Large intestine (tissue), 3 donors: ENCODE measurements around the gene LYSET. TPM values are rescaled to one million over a fixed set of nuclear protein-coding genes. Genes with fewer than 3 reads are reported as not detected.
"Not testable (repeated sequence)": the region's sequence is repeated elsewhere in the genome, so short reads cannot be mapped to it uniquely, and the experiment has no call there.

Experiments used
- DNase-seq, 2 donors: peaks; one replicate each; pipeline versions ENCODE4 v3.0.0 to v3.0.0-alpha.2; 2013
- H3K27ac ChIP-seq: one replicate; pipeline ENCODE4 v1.5.1; 2013; ENCODE audit warnings: low read length
- H3K27me3 ChIP-seq: 2 replicates; pipeline ENCODE4 v1.6.1; 2013; ENCODE audit warnings: low read length; ENCODE audit not compliant: control insufficient read depth, insufficient read depth
- H3K36me3 ChIP-seq: 2 replicates; pipeline ENCODE4 v1.6.1; 2013; ENCODE audit warnings: low read length; ENCODE audit not compliant: control insufficient read depth, insufficient read depth
- H3K4me1 ChIP-seq: one replicate; pipeline ENCODE4 v1.6.1; 2013; ENCODE audit warnings: low read length; ENCODE audit not compliant: control insufficient read depth, insufficient read depth
- H3K4me3 ChIP-seq: one replicate; pipeline ENCODE4 v1.5.1; 2013; ENCODE audit warnings: low read length
- H3K9me3 ChIP-seq: one replicate; pipeline ENCODE4 v1.6.1; 2013; ENCODE audit warnings: mild to moderate bottlenecking, low read depth, low read length, moderate library complexity; ENCODE audit not compliant: control insufficient read depth
- WGBS: methylation state at CpG from one replicate; pipeline ENCODE4 v1.1.5; 2013; ENCODE audit warnings: low lambda C conversion rate; ENCODE audit not compliant: insufficient coverage; 5-methylcytosine and 5-hydroxymethylcytosine counted together
- polyA plus RNA-seq: library from polyadenylated mRNA; unstranded; fragments of 120-200 nt; gene quantifications from one replicate; pipeline ENCODE4 v1.2.1, GENCODE V29; 2013

The LYSET gene
- polyA plus RNA-seq, 1 donor: 43.5 TPM

DNA sequence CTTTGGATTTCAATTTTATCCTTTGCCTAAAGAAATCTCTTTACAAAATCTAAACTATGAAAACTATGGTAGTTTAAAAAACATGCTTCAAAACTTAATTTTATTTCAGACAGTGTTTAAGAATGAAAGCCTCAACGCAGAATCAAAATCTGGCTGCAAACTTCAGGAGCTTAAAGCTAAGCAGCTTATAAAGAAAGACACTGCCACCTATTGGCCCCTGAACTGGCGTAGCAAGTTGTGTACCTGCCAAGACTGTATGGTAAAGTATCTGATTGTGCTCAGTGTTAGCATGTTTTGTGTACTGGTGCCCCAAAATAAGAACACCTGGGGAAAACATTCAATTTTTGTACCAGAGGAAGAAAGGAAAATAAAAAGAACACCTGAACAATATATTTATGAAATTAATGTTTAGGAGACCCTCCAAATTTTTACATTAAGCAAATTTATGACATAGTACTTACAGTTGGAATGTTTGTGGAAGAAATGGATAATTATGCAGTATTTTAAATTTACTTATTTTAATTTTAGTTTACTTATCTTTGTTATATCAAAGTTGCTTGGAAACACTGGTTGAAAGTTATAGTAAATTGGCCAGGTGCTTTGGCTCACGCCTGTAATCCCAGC is 34.1 kb downstream of the LYSET start:
- WGBS: no CpG with 5 or more reads among the region's 3 CpGs
- no peaks in the 10 kb centered on the region for H3K4me1 ChIP-seq
- no peak overlapping the region for H3K4me3 ChIP-seq
- H3K36me3 ChIP-seq: peaks cover 54% of the 10 kb centered on the region
- no peak overlapping the region for H3K27ac ChIP-seq
- H3K27me3 ChIP-seq: no peaks in the 10 kb centered on the region
- H3K9me3 ChIP-seq: no peaks in the 10 kb centered on the region
- DNase-seq: peak; percentile 56 to 64

DNA sequence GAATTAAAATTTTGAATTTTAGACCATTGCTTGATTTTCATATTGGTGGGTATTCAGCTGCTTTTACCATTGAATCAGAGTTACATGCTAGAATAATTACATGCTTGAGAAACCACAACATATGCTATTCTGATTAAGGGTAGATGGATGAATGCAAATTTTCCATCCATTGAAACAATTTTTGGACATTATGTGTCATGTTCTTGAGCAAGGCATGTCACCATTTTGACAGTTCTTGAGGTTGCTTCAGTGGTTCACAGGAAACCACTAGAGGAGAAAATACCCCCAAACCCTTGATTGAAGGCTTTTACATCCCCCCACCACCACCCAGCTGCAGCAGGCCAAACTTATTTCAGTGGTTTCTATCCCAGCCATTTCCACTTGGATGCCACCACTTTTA is 35.4 kb downstream of the LYSET start:
- no peak overlapping the region for H3K27ac ChIP-seq
- no peak overlapping the region for H3K4me3 ChIP-seq
- H3K9me3 ChIP-seq: no peaks in the 10 kb centered on the region
- H3K4me1 ChIP-seq: no peaks in the 10 kb centered on the region
- H3K27me3 ChIP-seq: no peaks in the 10 kb centered on the region
- DNase-seq: no peak
- H3K36me3 ChIP-seq: peaks cover 48% of the 10 kb centered on the region

DNA sequence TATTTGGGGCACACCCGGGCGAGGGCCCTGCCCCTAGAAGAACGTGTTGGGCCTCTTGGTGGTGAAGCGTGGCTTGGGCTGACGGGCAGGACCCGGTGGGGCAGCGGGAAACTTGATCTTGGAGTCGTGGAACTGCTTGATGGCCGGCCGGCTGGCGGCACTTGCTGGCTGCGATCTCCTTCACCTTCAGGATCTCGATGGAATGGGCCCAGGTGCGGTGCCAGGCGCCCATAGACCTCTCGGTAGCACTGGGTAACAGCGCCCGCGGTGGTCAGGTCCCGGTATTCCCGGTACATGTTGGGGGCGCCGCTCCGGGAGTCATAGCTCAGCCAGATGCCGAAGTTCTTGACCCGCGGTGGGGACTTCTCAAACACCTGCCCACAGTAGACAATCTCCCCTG is 38.4 kb downstream of the LYSET start:
- no CpG with 5 or more reads among the region's 27 CpGs for WGBS
- H3K36me3 ChIP-seq: peaks cover 59% of the 10 kb centered on the region
- DNase-seq: no peak

DNA sequence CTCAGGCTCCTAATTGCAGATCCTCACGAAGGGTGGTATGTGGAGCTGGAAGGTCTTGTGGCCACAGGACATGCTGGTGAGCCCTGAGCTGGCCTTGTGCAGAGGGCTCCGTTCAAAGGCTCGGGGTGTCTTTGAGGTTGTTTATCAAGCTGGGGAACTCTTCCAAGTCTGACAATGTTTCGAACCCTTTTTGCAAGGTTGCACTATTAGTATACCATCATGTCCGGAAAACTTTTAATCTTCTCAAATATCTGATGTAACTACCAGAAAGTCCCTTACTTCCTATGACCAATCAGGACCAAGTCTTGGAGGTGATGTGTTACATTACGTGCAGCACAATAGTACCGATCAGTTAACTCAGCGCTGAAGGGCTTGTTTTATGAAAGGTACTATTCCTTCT is 43.4 kb downstream of the LYSET start:
- Histone ChIP-seq H3K4me3 (no peak overlapping the region), H3K9me3 (no peaks in the 10 kb centered on the region), H3K36me3 (peaks cover 37% of the 10 kb centered on the region), H3K27me3 (peaks cover 16% of the 10 kb centered on the region), H3K27ac (no peak overlapping the region), H3K4me1 (peaks cover 5% of the 10 kb centered on the region)
- DNase-seq: no peak
- no CpG with 5 or more reads among the region's 8 CpGs for WGBS

More for the DNA sequence above, 38.4 kb downstream of the LYSET start:
- Histone ChIP-seq H3K27me3 (no peaks in the 10 kb centered on the region), H3K4me1 (no peaks in the 10 kb centered on the region), H3K9me3 (no peaks in the 10 kb centered on the region), H3K27ac (no peak overlapping the region), H3K4me3 (no peak overlapping the region)

DNA sequence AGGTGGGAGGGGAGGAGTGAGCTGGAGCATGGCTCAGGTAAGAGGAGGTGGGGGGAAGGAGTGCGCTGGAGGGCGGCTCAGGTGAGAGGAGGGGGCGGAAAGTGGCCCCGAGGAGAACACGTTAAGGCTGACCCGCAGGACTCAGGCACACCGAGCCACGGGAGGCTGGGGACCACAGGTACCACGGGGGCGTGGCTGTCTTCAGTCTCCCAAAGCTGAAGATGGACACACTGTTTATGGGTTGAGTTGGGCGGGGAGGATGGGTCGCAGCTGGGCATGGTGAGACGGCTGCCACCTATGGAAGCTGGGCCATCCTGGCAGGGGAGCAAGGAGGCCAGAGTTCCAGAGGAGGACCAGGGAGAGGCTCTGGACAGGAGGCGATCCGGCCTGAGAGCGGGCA is 45.4 kb downstream of the LYSET start:
- peaks cover 5% of the 10 kb centered on the region for H3K4me1 ChIP-seq
- WGBS: no CpG with 5 or more reads among the region's 16 CpGs
- no peak overlapping the region for H3K27ac ChIP-seq
- no peaks in the 10 kb centered on the region for H3K9me3 ChIP-seq
- H3K4me3 ChIP-seq: no peak overlapping the region
- no peak for DNase-seq
- H3K36me3 ChIP-seq: peaks cover 26% of the 10 kb centered on the region
- H3K27me3 ChIP-seq: peaks cover 18% of the 10 kb centered on the region

DNA sequence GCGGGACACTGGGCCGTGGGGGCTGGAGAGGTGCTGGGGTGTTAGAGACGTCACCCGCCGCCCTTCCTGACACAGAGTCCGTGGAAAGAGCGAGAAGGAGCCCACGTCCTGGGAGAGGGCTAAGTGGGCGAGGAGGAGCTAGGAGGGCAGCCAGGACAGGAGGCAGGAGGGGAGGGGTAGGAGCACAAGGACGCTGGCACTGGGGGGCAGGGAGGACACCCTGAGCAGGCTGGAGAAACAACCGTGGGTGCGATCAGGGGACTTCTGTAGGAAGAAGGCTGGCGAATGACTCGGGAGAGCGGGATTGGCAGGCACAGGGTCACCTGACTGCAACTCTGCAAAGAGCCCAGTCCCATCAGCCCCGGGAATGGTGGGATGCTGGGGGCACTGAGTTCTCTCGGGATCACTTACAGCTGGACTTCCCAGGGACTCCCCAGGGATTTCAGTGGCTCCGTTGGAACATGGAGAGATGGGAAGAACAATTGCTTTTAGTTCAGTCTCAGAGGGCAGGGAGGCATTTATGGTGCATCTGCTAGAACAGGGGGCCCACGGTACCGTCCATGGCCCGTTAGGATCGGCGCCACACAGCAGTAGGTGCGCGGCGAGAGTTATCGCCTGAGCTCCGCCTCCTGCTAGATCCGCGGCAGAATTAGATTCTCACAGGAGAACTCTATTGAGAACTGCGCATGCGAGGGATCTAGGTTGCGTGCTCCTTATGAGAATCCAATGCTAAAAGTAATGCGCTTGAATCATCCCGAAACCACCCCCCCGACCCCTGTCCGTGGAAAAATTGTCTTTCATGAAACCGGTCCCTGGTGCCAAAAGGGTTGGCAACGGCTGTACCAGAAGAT is 46.2 kb downstream of the LYSET start:
- H3K4me3 ChIP-seq: peak overlapping the region; percentile 33

DNA sequence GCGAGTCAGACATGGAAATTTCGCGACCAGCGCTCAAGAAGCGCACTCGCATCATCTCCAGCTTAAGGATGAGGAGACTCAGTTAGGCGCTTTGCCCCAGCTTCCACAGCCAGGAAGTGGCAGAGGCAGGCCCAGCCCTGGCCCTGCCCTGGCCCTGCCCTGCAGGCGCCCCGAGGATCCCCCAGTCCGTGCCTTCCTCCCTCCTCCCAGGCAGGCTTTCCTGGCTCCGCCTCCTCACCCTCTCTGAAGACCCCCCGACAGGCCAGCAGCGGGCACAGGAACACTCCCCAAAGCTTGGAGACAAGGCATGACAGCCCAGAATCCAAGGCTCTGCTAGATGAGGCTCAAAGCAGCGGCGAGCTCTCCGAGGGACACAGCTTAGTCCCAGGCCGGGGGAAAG is 47.0 kb downstream of the LYSET start:
- Histone ChIP-seq H3K27ac (no peak overlapping the region), H3K4me1 (peaks cover 5% of the 10 kb centered on the region), H3K4me3 (no peak overlapping the region), H3K27me3 (peaks cover 18% of the 10 kb centered on the region), H3K9me3 (no peaks in the 10 kb centered on the region), H3K36me3 (peaks cover 14% of the 10 kb centered on the region)
- WGBS: no CpG with 5 or more reads among the region's 17 CpGs
- no peak for DNase-seq

More for the DNA sequence above, 46.2 kb downstream of the LYSET start:
- Histone ChIP-seq H3K36me3 (peaks cover 19% of the 10 kb centered on the region), H3K27ac (no peak overlapping the region), H3K27me3 (peaks cover 18% of the 10 kb centered on the region), H3K4me1 (peaks cover 5% of the 10 kb centered on the region), H3K9me3 (no peaks in the 10 kb centered on the region)
- peak in 1 of 2 donors; percentile 27 for DNase-seq
- WGBS: no CpG with 5 or more reads among the region's 39 CpGs

DNA sequence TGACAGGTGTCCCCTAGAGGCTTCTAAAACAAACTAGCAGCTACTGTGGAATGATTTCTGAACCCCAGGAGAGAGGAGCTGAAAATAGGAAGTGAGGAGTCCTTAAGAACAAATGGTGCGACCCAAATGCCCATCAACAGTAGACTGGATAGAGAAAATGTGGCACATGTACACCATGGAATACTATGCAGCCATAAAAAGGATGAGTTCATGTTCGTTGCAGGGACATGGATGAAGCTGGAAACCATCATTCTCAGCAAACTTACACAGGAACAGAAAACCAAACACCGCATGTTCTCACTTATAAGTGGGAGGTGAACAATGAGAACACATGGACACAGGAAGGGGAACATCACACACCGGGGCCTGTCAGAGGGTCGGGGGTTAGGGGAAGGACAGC is 48.0 kb downstream of the LYSET start:
- H3K9me3 ChIP-seq: not testable (repeated sequence)

DNA sequence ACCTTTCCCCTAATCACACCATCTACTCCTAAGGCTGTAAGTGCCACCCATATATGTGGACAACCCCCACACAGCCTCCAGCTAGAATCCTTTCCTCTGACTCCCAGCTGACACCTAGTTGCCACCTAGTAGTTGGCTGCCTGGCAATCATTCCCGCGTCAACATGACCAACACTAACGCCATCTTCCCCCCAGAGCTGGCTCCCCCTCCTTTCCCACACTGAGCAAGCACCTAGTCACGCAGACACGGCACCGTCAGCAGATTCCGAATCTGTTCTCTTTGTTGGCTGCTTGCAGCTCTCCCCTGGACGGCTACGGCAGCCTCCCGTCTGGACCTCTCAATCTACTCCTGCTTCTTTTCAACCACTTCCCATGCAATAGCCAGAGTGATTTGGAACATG is 49.7 kb downstream of the LYSET start:
- WGBS: 66% methylated on average over 5 of the region's 10 CpGs
- H3K4me1 ChIP-seq: peaks cover 5% of the 10 kb centered on the region
- H3K9me3 ChIP-seq: no peaks in the 10 kb centered on the region
- peaks cover 18% of the 10 kb centered on the region for H3K27me3 ChIP-seq
- DNase-seq: no peak
- no peak overlapping the region for H3K4me3 ChIP-seq
- peaks cover 1% of the 10 kb centered on the region for H3K36me3 ChIP-seq
- no peak overlapping the region for H3K27ac ChIP-seq

More for the DNA sequence above, 48.0 kb downstream of the LYSET start:
- H3K36me3 ChIP-seq, H3K4me3 ChIP-seq, H3K27ac ChIP-seq, DNase-seq, H3K4me1 ChIP-seq: not testable (repeated sequence)
- WGBS: 80% methylated on average over 1 of the region's 5 CpGs
- peaks cover 18% of the 10 kb centered on the region for H3K27me3 ChIP-seq
